ENCODE data around the gene GRIP1. TPM values are rescaled to one million over a fixed set of nuclear protein-coding genes. Genes with fewer than 3 reads are reported as not detected.

The GRIP1 gene
- total and polyA plus RNA-seq, 2 experiments from 2014 or later = 7.7 TPM

GRCh38 chr12:66620688-66621087 is 58.2 kb downstream of the GRIP1 start:
- H3K27ac ChIP-seq = no peak overlapping the region
- H4K20me1 ChIP-seq (ENCODE audit: insufficient read depth, poor library complexity, severe bottlenecking) = no peaks in the 10 kb centered on the region
- no peaks in the 10 kb centered on the region for H3K36me3 ChIP-seq (replicated peaks; ENCODE audit: insufficient read depth, low read depth)
- no peaks in the 10 kb centered on the region for H3K9me3 ChIP-seq (ENCODE audit: low read depth)
- 75% methylated on average over 1 of the region's 2 CpGs for WGBS (ENCODE audit: low lambda C conversion rate, missing lambda C conversion rate)
- H3K4me3 ChIP-seq = no peak overlapping the region
- no peak for DNase-seq (ENCODE audit: low spot score)
- H3K79me2 ChIP-seq = no peaks in the 10 kb centered on the region
- no peaks in the 10 kb centered on the region for H3K4me1 ChIP-seq (ENCODE audit: insufficient read depth)
- H3K27me3 ChIP-seq = no peaks in the 10 kb centered on the region
- H2AFZ ChIP-seq = no peak overlapping the region
- H3K4me2 ChIP-seq = no peak overlapping the region
- no peak for TF ChIP-seq EZH2phosphoT487 (IDR thresholded peaks at IDR 0.05; ENCODE audit: low read depth, severe bottlenecking, unreplicated experiment)
- no peak for TF ChIP-seq EZH2 (IDR thresholded peaks at IDR 0.05; ENCODE audit: borderline replicate concordance)
- no peak for TF ChIP-seq CTCF (IDR thresholded peaks at IDR 0.05; ENCODE audit: poor library complexity)
- no peaks in the 10 kb centered on the region for H3K9me2 ChIP-seq (replicated peaks; ENCODE audit: insufficient read depth)

GRCh38 chr12:66620026-66620425 is 58.9 kb downstream of the GRIP1 start:
- 81% methylated on average over 1 of the region's 1 CpG for WGBS (ENCODE audit: low lambda C conversion rate, missing lambda C conversion rate)
- no peak for DNase-seq (ENCODE audit: low spot score)
- Histone ChIP-seq H3K4me1 (ENCODE audit: insufficient read depth) (no peaks in the 10 kb centered on the region), H3K4me3 (no peak overlapping the region), H4K20me1 (ENCODE audit: insufficient read depth, poor library complexity, severe bottlenecking) (no peaks in the 10 kb centered on the region), H3K9me2 (replicated peaks; ENCODE audit: insufficient read depth) (no peaks in the 10 kb centered on the region), H2AFZ (no peak overlapping the region), H3K4me2 (no peak overlapping the region), H3K27ac (no peak overlapping the region), H3K79me2 (no peaks in the 10 kb centered on the region), H3K36me3 (replicated peaks; ENCODE audit: insufficient read depth, low read depth) (no peaks in the 10 kb centered on the region), H3K27me3 (no peaks in the 10 kb centered on the region), H3K9me3 (ENCODE audit: low read depth) (no peaks in the 10 kb centered on the region)
- TF ChIP-seq EZH2phosphoT487 (IDR thresholded peaks at IDR 0.05; ENCODE audit: low read depth, severe bottlenecking, unreplicated experiment) (no peak), EZH2 (IDR thresholded peaks at IDR 0.05; ENCODE audit: borderline replicate concordance) (no peak), CTCF (IDR thresholded peaks at IDR 0.05; ENCODE audit: poor library complexity) (no peak)

GRCh38 chr12:66617991-66618390 is 60.9 kb downstream of the GRIP1 start:
- no peaks in the 10 kb centered on the region for H3K79me2 ChIP-seq
- no peak overlapping the region for H2AFZ ChIP-seq
- TF ChIP-seq EZH2 (IDR thresholded peaks at IDR 0.05; ENCODE audit: borderline replicate concordance) (no peak), EZH2phosphoT487 (IDR thresholded peaks at IDR 0.05; ENCODE audit: low read depth, severe bottlenecking, unreplicated experiment) (no peak), CTCF (IDR thresholded peaks at IDR 0.05; ENCODE audit: poor library complexity) (no peak)
- H3K36me3 ChIP-seq (replicated peaks; ENCODE audit: insufficient read depth, low read depth) = no peaks in the 10 kb centered on the region
- H3K27ac ChIP-seq = no peak overlapping the region
- 89% methylated on average over 3 of the region's 3 CpGs for WGBS (ENCODE audit: low lambda C conversion rate, missing lambda C conversion rate)
- no peaks in the 10 kb centered on the region for H3K4me1 ChIP-seq (ENCODE audit: insufficient read depth)
- DNase-seq (ENCODE audit: low spot score) = no peak
- H3K4me3 ChIP-seq = no peak overlapping the region
- H3K9me3 ChIP-seq (ENCODE audit: low read depth) = no peaks in the 10 kb centered on the region
- no peaks in the 10 kb centered on the region for H4K20me1 ChIP-seq (ENCODE audit: insufficient read depth, poor library complexity, severe bottlenecking)
- no peak overlapping the region for H3K4me2 ChIP-seq
- no peaks in the 10 kb centered on the region for H3K27me3 ChIP-seq
- H3K9me2 ChIP-seq (replicated peaks; ENCODE audit: insufficient read depth) = no peaks in the 10 kb centered on the region

Data from hepatocyte (in vitro differentiated cells).